GM19025 (cell line): ENCODE measurements around the gene UGGT2.
"Not testable (repeated sequence)": the region's sequence is repeated elsewhere in the genome, so short reads cannot be mapped to it uniquely, and the experiment has no call there.

ENCODE experiments used
- ATAC-seq: cut with Tn5 transposase; IDR thresholded peaks from one replicate; pipeline ENCODE4 v1.9.1; 2021; ENCODE audit warnings: mild to moderate bottlenecking, low read depth, moderate library complexity; ENCODE audit not compliant: unreplicated experiment

Gene UGGT2

DNA sequence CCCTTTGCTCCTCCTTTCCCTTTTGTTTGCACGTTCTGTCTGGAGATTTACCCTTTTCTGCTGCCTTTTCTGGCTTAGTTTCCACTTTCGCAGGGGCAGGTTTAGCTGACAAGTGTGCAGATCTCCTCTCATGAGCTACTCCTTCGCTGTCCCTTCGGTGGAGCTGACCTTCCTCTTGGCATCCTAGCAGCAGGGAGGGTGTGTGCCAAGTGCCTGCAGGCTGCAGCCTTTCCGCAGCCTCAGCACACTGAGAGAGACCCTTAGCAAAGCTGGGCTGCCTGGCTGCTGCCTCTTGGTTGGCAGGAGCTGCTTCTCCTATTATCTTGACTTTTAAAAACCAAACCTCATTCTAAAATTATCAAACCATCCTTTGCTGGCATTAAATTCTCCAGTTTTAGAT is 243.8 kb downstream of the UGGT2 start:
- ATAC-seq = no peak

DNA sequence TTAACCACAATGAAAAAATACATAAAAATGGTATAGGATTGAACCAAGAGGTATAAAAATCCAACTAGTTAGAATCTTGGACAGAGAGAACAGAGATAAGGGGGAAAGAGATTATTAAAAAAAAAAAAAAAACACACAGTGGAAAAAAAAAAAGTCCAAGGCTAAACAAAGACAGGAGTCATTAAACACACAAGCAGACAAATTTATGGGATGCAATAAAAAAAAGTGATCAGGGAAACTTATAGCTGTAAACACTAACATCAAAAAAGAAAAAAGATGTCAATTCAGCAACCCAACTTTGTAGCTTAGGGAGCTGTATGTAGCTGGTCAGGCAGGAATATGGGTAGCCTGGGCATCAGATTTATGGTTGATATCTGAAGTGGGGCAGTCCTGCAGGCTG is 247.3 kb downstream of the UGGT2 start:
- no peak for ATAC-seq

DNA sequence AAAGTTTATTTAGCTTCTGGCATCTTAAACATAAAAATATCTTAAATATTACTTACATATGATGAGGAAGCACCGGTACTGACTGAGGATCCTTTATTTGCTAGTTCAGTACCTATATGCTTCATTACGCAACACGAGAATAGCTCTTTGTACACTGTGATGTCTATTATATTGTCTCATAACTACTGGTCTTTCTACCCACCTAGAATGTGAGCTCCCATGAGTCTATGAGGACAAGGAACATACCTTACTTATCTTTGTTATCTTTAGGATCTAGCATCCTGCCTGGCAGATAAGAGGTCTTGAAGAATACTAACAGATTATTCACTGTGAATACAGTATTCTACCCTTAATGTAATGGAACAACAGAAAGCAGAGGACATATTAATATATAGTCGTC is 251.4 kb downstream of the UGGT2 start:
- ATAC-seq = no peak

DNA sequence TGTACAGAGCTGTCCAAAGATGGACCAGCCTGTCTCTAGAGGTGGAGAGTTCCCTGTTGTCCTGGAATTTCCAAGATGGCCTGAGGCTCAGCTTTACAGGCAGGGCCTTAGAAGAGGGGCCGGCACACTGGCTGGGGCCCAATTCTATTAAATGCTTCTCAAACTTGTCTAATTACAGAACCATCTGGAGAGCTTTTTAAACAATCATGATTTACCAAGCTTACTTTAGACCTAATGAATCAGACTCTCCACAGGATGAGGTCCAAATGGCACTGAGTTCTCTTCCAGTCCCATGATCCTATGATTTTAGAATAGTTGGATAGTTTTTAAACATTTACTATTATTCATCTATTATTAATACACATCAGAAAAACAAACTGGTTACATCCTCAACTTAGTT is 252.8 kb downstream of the UGGT2 start:
- no peak for ATAC-seq

DNA sequence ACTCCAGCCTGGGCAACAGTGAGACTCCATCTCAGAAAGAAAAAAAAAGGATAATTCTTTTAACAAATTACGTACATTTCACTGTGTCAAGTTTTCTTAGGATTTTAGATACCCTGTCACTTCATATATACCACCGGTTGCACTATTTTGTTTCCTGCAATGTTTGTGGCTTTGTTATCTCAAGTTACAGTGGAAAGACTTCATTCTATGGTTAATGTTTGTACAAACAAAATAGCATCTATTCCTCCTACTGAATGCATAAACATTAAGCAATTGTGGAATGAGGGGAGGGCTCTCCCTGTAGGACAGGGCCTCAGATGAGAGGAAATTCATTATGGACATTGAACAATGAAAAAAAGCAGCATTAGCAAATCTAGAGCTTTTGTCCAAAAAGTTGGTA is 256.2 kb downstream of the UGGT2 start:
- ATAC-seq = no peak

DNA sequence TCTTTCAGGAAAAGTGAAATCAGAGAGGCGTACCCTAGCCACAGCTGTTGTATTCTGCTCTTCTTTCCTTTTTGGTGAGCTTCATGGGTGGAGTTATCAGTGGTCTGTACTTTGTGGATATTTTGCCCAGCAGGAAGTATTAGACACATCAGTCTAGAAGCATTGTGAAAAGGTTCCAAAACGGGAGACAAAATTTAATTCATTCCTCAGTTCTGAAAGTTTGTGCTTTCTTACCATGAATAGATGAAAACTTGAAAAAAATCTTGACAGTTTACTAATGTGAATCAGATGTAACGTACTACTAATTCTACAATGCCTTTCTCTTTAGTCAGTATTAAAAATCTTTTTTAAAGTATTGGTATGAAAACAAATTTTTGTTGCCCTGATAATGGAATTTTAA is 259.4 kb downstream of the UGGT2 start:
- no peak for ATAC-seq

DNA sequence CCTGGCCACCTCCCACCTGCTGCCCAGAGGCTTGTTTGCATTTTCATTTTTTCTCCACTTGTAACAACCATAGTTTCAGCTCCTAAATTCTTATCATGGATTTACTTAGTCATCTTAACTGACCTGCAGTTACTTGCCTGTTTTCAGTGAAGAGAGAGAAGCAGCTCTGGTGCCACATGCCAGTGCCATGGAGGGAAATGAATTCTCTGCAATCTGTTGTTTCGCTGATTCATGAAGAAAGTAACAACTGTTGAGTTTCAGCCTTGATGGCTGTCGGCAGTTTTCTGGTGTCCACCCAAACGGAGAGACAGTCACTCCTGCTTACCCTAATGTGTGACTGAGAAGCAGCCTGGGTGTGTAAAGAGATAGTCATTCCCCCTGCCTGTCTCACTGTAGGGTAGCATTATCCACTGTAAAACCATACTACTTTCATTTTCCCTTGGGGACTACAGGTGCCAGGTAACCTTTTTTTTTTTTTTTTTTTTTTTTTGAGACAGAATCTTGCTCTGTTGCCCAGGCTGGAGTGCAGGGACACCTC is 260.1 kb downstream of the UGGT2 start:
- no peak for ATAC-seq

DNA sequence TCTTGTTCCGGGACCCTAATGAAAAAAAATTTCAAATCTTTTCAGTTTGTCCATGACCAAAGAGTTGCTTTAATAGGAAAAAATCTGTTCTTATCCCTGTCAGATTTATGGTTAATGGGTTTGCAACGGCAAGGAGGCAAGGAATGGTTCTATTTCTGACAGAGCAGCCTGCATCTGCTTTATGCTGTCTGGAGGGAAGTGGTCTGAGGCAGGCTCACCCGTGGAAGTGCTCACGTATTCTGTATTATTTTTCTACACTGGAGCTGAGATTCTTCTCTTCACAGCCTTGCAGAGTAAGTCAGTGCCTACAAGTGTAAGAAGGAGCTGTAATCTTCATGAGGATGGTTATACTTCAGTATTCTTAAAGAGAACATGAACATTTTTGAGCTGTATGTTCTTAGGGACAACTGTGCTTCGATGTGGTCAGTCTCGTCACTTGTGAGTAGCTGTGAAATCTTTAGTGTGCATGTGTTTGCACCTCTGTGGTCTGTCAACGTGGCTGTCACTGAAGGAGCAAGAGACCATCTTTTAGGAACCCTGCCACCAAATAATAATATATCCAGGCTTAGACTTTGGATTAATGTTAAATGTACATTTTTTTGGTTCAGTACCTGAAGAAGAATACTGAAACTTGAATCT is 262.0 kb downstream of the UGGT2 start:
- ATAC-seq = no peak

DNA sequence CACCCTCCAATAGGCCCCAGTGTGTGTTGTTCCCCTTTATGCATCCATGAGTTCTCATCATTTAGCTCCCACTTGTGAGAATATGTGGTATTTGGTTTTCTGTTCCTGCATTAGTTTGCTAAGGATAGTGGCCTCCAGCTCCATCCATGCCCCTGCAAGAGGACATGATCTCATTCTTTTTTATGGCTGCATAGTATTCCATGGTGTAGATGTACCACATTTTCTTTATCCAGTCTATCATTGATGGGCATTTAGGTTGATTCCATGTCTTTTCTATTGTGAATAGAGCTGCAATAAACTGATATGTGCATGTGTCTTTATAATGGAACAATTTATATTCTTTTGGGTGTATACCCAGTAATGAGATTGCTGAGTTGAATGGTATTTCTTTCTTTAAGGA is 263.9 kb downstream of the UGGT2 start:
- ATAC-seq = not testable (repeated sequence)

DNA sequence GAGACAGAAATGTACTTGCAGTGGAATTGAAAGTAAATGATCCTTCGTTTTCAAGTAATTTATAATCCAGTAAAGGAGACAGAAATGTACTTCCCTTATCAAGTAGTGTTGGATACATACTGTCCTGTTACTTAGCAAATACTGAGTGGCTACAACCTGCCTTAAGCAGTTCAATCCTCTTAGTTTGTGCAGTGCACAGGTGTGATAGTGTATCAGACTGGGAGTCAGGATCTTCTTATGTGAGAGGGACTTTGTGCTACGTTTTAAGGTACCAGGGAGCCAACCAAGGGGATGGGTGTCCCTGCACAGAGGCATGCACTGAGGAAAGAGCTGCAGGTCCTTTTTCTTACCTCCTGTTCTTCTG is 265.1 kb downstream of the UGGT2 start:
- ATAC-seq = no peak

DNA sequence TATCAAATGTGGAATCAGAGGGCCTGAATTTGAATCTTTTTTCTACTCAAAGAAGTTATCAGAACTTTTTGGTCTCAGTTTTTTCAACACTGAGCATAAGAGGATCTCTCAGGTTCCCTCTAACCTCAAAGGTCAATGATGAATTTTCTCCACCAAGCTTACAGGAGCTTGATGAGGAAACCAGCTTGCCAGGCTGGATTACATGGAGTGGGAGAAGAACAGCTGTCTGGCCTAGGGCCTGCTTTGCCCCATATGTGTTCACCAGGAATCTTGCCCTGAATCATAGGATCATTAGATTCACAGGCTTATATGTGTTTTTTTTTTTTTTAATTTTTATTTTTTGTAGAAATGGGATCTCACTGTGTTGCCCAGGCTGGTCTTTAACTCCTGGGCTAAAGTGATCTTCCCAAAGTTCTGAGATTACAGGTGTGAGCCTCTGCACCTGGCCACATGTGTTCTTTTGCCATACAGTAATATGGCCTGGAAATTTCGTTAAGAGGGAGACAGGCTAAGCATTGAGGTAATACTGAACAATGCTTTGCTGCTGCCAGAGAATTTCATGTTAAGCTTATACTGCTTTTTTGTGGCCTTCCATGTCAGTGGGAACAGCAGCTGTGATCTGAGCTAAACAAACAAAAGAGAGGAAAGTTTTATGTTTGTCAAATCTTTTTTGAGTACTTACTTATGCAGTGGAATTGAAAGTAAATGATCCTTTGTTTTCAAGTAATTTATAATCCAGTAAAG is 265.7 kb downstream of the UGGT2 start:
- ATAC-seq = no peak

DNA sequence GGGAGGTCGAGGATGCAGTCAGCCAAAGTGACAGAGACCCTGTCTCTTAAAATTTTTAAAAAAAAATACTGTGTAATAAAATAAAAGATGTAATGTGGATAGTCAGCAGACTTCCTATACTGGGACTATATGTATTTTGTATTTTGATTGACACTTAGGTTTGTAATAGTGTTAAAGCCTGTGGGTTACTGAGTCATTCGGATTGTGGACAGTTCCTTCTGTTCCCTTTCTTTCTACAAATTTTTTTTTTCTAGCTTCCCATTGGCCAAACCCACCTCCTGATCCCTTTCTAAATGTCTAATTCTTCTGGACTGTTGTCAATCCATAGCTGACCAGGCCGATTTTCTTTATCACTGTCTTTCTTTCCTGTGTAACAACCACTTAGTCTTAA is 268.3 kb downstream of the UGGT2 start:
- no peak for ATAC-seq

DNA sequence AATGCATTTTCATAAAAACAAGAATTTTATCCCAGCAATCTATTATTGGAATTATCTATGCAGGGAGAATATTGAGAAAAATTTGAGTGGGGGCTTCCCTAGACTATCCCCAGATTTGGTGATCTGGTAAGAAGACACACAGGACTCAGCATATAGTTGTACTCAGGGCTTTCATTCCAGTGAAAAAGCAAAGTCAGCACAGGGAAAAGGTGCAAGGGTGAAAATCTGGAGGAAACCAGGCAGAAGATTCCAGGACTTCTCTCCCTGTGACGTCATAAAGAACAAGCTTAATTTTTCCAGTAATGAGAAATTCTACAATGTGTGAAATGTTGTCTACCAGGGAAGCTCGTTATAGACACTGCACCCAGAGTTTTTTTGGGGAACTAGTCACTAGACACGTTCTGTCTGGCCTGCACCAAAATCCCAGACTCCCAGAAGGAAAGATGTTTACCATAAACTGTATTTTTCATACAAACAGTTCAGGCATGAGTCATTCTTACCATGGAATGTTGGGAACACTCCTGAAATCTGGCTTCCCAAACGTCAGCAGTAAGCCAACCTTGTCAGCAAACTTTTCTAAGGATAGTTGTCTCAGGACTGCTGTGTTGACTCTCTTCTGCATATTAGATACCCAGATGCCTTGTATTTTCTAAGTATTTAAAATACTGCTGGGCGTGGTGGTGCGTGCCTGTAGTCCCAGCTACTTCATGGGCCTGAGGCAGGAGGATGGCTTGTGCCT is 268.9 kb downstream of the UGGT2 start:
- no peak for ATAC-seq

DNA sequence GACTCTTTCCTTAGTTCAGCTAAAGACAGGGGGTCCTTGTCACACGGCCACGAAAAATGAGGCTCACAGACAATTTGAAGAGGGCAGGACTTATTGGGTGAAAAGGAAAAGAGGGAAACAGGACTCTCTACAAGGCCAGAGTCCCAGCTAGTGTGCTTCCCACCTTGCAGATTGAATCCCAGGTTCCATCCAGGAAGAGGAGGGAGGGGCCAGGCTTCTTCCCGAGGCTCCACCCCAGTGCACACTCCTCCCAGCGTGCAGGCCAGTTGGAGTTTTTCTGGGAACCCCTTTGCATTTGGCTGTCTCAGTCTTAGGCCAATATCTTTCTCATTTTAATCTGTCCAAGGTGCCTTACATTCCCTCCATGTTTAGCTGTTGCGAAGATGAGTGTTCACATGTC is 269.5 kb downstream of the UGGT2 start:
- ATAC-seq = no peak

DNA sequence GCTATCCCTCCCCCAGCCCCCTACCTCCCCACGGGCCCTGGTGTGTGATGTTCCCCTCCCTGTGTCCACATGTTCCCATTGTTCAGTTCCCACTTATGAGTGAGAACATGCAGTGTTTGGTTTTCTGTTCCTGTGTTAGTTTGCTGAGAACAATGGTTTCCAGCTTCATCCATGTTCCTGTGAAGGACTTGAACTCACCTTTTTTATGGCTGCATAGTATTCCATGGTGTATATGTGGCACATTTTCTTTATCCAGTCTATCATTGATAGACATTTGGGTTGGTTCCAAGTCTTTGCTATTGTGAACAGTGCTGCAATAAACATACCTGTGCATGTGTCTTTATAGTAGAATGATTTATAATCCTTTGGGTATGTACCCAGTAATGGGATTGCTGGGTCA is 271.3 kb downstream of the UGGT2 start:
- ATAC-seq = not testable (repeated sequence)

DNA sequence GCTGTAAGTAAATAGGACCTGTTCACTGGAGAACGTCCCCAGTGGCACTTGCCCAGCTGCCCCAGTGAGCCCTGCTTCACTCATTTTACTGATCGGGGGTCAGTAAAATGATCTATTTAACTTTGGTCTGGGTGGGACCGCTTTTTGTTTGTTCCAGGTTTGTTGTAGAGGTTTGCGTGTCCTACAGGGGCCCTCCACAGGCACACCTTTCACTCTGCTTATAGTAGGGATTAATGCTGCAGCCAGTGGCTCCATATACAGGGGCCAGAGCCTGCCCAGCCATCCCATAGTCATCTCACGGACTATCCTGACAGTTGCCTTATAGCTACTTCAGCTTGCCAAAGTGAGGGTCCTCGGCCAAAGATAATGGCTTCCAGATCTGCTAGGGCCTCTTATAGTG is 272.2 kb downstream of the UGGT2 start:
- ATAC-seq = no peak

DNA sequence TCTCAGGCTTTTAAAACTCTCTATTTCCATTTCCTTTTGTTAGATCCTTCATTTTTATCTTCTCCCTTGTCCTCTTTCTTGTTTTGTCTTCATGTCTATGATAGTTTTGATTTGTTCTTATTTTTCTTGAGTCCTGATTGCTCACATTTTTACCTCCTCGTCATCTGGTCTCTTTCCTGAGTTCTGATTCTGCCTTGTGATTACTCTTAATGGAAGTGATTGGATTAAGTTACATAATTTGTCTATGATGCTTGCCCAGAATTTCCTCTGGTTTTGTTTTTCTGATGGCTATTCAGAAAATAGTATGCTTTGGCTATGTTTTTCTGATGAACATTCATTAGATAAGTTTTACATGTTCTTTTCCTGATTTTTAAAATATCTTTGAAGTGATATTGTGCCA is 273.7 kb downstream of the UGGT2 start:
- ATAC-seq = no peak

DNA sequence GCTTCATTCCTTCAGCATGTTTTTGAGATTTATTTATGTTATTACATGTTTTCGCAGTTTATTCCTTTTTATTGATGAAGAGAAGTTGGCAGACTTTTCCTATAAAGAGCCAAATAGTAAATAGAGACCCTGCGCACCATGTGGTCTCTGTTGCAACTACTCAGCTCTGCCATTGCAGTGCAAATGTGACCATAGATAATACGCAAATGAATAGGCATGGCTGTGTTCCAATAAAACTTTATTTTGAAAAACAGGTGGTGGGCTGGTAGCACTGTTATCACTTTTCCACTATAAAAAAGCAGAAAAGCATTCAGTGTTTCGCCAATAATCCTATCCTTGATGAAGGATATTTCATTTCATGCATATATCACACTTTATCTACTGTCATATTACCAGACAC is 281.3 kb downstream of the UGGT2 start:
- no peak for ATAC-seq

DNA sequence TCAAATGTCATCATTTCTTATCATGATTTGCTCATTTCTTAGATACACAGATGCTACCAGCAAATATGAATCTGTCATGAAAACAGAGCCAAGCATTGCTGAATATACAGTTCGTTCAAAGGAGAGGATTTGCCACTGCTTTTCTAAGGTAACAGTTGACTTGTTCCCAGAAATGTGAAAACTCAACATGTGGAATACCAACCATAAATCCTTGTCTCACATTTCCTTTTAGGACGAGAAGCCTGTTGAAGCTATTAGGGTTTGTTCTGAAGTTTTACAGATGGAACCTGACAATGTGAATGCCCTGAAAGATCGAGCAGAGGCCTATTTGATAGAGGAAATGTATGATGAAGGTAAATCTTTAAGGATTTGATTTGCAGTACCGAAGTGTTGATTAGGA is 289.6 kb downstream of the UGGT2 start:
- no peak for ATAC-seq

DNA sequence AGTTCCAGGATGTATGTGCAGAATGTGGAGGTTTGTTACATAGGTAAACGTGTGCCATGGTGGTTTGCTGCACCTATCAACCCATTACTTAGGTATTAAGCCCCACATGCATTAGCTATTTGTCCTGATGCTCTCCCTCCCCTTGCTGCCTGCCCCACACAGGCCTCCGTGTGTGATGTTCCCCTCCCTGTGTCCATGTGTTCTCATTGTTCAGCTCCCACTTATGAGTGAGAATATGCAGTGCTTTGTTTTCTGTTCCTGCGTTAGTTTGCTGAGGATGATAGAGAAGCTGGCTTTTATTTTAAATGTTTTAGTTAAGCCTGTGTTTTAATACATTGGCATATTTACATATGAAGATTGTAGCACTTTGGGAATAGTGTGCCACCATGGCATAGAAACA is 290.6 kb downstream of the UGGT2 start:
- ATAC-seq = not testable (repeated sequence)

DNA sequence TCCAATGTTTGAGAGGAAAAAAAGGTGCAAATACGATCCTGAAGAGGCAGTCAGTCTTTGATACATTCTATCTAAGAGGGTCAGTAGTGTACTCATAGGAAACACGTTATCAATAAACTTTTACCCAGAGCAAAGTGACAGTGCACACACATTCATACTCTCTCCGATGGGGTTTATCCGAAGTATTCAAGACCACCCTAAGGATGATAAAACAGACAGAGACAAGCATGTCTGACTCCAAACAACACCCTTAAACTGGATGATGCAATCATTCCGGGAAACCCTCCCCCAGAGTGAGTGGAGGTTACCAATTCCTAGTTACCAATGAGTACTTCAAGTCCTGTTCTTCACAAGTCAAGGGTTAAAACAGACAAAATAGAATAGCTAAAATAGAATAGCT is 297.1 kb downstream of the UGGT2 start:
- ATAC-seq = no peak

DNA sequence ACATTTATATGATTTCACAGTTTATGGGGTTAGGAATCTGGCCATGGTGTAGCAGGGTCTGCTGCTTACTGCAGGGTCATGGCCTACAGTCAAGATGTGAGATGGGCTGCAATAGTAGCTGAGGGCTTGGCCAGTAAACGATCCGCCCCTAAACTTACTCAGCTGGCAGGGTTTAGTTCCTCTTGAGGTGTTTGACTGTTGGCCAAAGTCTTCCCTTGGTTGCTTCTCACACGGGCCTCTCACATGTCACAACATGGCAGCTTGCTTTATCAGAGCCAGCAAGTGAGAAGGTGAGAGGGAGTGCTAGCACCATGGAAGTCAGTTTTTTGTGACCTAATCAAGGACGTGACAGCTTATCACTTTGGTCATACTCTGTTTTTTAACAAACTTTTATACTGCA is 299.1 kb downstream of the UGGT2 start:
- ATAC-seq = no peak
